Measurements from ENCODE around the gene SFXN5. TPM values are rescaled to one million over a fixed set of nuclear protein-coding genes. Genes with fewer than 3 reads are reported as not detected.

SFXN5 gene
- total RNA-seq, 1 experiment from 2014 or later, result 25.9 TPM

DNA sequence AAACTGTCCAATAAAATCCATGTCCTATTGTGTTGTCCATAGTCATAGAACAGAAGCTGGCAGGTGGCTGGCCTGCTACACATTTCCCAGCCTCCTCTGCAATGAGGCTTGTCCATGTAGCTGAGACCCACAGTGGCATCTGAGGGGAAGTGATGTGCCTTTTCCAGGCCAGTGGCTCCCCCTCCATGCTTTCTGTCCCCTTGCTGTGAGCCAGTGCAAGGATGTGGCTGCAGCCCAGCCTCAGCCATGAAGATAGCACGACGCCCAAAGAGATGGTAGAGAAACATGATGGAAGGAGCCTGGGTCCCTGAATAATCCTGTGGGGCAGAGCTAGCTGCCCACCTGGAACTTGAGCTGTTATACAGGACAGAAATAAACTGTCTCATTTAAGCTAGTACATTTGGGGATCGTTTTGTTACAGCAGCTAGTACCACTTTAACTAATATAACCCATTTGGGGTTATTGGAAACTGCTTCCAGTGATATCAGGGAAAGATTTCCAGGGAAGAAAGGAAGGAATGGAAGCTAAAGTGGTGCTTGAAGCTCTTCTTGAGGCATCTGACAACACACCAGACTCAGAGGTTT is 40.3 kb downstream of the SFXN5 start (continued):
- TF ChIP-seq MYBL2 (CRISPR knock-in tag; IDR thresholded peaks at IDR 0.05), result no peak
- TF ChIP-seq ZNF219 (CRISPR knock-in tag; IDR thresholded peaks at IDR 0.05; ENCODE audit: borderline replicate concordance), result no peak
- TF ChIP-seq ARID4B (CRISPR knock-in tag; IDR thresholded peaks at IDR 0.05; ENCODE audit: borderline replicate concordance), result no peak
- TF ChIP-seq, protein P1, sequence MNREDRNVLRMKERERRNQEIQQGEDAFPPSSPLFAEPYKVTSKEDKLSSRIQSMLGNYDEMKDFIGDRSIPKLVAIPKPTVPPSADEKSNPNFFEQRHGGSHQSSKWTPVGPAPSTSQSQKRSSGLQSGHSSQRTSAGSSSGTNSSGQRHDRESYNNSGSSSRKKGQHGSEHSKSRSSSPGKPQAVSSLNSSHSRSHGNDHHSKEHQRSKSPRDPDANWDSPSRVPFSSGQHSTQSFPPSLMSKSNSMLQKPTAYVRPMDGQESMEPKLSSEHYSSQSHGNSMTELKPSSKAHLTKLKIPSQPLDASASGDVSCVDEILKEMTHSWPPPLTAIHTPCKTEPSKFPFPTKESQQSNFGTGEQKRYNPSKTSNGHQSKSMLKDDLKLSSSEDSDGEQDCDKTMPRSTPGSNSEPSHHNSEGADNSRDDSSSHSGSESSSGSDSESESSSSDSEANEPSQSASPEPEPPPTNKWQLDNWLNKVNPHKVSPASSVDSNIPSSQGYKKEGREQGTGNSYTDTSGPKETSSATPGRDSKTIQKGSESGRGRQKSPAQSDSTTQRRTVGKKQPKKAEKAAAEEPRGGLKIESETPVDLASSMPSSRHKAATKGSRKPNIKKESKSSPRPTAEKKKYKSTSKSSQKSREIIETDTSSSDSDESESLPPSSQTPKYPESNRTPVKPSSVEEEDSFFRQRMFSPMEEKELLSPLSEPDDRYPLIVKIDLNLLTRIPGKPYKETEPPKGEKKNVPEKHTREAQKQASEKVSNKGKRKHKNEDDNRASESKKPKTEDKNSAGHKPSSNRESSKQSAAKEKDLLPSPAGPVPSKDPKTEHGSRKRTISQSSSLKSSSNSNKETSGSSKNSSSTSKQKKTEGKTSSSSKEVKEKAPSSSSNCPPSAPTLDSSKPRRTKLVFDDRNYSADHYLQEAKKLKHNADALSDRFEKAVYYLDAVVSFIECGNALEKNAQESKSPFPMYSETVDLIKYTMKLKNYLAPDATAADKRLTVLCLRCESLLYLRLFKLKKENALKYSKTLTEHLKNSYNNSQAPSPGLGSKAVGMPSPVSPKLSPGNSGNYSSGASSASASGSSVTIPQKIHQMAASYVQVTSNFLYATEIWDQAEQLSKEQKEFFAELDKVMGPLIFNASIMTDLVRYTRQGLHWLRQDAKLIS (CRISPR knock-in tag; IDR thresholded peaks at IDR 0.05; ENCODE audit: borderline replicate concordance), result no peak
- TF ChIP-seq ESRRA (CRISPR knock-in tag; IDR thresholded peaks at IDR 0.05; ENCODE audit: borderline replicate concordance), result no peak
- TF ChIP-seq ZSCAN18 (CRISPR knock-in tag; IDR thresholded peaks at IDR 0.05), result no peak
- TF ChIP-seq, protein P2, sequence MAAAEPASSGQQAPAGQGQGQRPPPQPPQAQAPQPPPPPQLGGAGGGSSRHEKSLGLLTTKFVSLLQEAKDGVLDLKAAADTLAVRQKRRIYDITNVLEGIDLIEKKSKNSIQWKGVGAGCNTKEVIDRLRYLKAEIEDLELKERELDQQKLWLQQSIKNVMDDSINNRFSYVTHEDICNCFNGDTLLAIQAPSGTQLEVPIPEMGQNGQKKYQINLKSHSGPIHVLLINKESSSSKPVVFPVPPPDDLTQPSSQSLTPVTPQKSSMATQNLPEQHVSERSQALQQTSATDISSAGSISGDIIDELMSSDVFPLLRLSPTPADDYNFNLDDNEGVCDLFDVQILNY (CRISPR knock-in tag; IDR thresholded peaks at IDR 0.05), result no peak

GRCh38 chr2:73028841-73029240 is 42.7 kb downstream of the SFXN5 start:
- no peak overlapping the region for H3K4me3 Mint-ChIP-seq
- POLR2A ChIA-PET, result no interaction called here
- DNase-seq (ENCODE audit: low spot score), result no peak

GRCh38 chr2:73027340-73027739 is 44.2 kb downstream of the SFXN5 start:
- TF ChIP-seq ZNF671 (CRISPR knock-in tag; IDR thresholded peaks at IDR 0.05), result no peak
- TF ChIP-seq ARID4B (CRISPR knock-in tag; IDR thresholded peaks at IDR 0.05; ENCODE audit: borderline replicate concordance), result no peak
- Mint-ChIP-seq H3K36me3 (no peaks in the 10 kb centered on the region), H3K27ac (no peak overlapping the region), H3K9me3 (no peaks in the 10 kb centered on the region), H3K27me3 (ENCODE audit: low read depth) (no peaks in the 10 kb centered on the region), H3K4me1 (peaks cover 16% of the 10 kb centered on the region), H3K4me3 (no peak overlapping the region)
- ATAC-seq (no peak), DNase-seq (ENCODE audit: low spot score) (no peak)
- CTCF ChIA-PET, result interaction anchor here (0.9 kb wide), 1 partner anchor 133 kb away, joined by 3 read pairs; no protein-coding TSS in a partner anchor
- POLR2A ChIA-PET, result no interaction called here

More at GRCh38 chr2:73028841-73029240, 42.7 kb downstream of the SFXN5 start:
- H3K27ac Mint-ChIP-seq, result no peak overlapping the region
- CTCF ChIA-PET, result no interaction called here
- H3K4me1 Mint-ChIP-seq, result peaks cover 13% of the 10 kb centered on the region; the same call in 1 of the 2 replicates
- no peaks in the 10 kb centered on the region for H3K9me3 Mint-ChIP-seq
- no peaks in the 10 kb centered on the region for H3K36me3 Mint-ChIP-seq
- TF ChIP-seq TEAD4 (CRISPR knock-in tag; IDR thresholded peaks at IDR 0.05) (no peak), ZBTB21 (CRISPR knock-in tag; IDR thresholded peaks at IDR 0.05; ENCODE audit: borderline replicate concordance) (no peak), ZNF121 (CRISPR knock-in tag; IDR thresholded peaks at IDR 0.05) (no peak)
- TF ChIP-seq, protein P3, sequence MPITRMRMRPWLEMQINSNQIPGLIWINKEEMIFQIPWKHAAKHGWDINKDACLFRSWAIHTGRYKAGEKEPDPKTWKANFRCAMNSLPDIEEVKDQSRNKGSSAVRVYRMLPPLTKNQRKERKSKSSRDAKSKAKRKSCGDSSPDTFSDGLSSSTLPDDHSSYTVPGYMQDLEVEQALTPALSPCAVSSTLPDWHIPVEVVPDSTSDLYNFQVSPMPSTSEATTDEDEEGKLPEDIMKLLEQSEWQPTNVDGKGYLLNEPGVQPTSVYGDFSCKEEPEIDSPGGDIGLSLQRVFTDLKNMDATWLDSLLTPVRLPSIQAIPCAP (CRISPR knock-in tag; IDR thresholded peaks at IDR 0.05), result no peak
- H3K27me3 Mint-ChIP-seq (ENCODE audit: low read depth), result no peaks in the 10 kb centered on the region
- no peak for ATAC-seq
